Measurements from ENCODE around the gene ZNF205. TPM values are rescaled to one million over a fixed set of nuclear protein-coding genes. Genes with fewer than 3 reads are reported as not detected.
A peak's percentile ranks its signal among the peaks of the same experiment; 100 is the strongest.
"Not testable (repeated sequence)": the region's sequence is repeated elsewhere in the genome, so short reads cannot be mapped to it uniquely, and the experiment has no call there.

ZNF205 gene
- total RNA-seq, result 4.8 TPM

- no peak for DNase-seq (ENCODE audit: low read depth in 2 of 3, low spot score in 2 of 3)
Measured at GRCh38 chr16:3112058-3112880, at the start of gene ZNF205. Gene ZNF205, plus strand, starts transcription at chr16:3112586. Its CDS starts 845 bp downstream, at chr16:3113431.

GRCh38 chr16:3063625-3064386, 48.6 kb upstream of the ZNF205 start:
- DNase-seq (ENCODE audit: low read depth in 2 of 3, low spot score in 2 of 3), result no peak

GRCh38 chr16:3065069-3065741, 47.2 kb upstream of the ZNF205 start, which contains the start of gene IL32:
Gene IL32, plus strand, starts transcription at chr16:3065640. Its CDS starts 172 bp downstream, at chr16:3065812.
- DNase-seq (ENCODE audit: low read depth in 2 of 3, low spot score in 2 of 3), result peak in 1 of 3 donors; percentile 53

- DNase-seq (ENCODE audit: low read depth in 2 of 3, low spot score in 2 of 3), result no peak
Measured at GRCh38 chr16:3065742-3066439, 46.5 kb upstream of the ZNF205 start.

- DNase-seq (ENCODE audit: low read depth in 2 of 3, low spot score in 2 of 3), result no peak
Measured at GRCh38 chr16:3066440-3066748, 46.0 kb upstream of the ZNF205 start.

GRCh38 chr16:3068487-3068886, 43.9 kb upstream of the ZNF205 start:
- no peak for DNase-seq (ENCODE audit: low read depth in 2 of 3, low spot score in 2 of 3)

- DNase-seq (ENCODE audit: low read depth in 2 of 3, low spot score in 2 of 3), result not testable (repeated sequence)
Measured at GRCh38 chr16:3069146-3069545, 43.2 kb upstream of the ZNF205 start.

- no peak for DNase-seq (ENCODE audit: low read depth in 2 of 3, low spot score in 2 of 3)
Measured at GRCh38 chr16:3070608-3071111, 41.7 kb upstream of the ZNF205 start.

GRCh38 chr16:3071655-3072054, 40.7 kb upstream of the ZNF205 start:
- no peak for DNase-seq (ENCODE audit: low read depth in 2 of 3, low spot score in 2 of 3)

- DNase-seq (ENCODE audit: low read depth in 2 of 3, low spot score in 2 of 3), result not testable (repeated sequence)
Measured at GRCh38 chr16:3072148-3072547, 40.2 kb upstream of the ZNF205 start.

GRCh38 chr16:3072576-3073263, 39.7 kb upstream of the ZNF205 start:
- peak in 1 of 3 donors; percentile 30 for DNase-seq (ENCODE audit: low read depth in 2 of 3, low spot score in 2 of 3)

GRCh38 chr16:3073448-3073847, 38.9 kb upstream of the ZNF205 start:
- no peak for DNase-seq (ENCODE audit: low read depth in 2 of 3, low spot score in 2 of 3)

- DNase-seq (ENCODE audit: low read depth in 2 of 3, low spot score in 2 of 3), result peak; percentile 60 to 94 (median 86)
Measured at GRCh38 chr16:3074860-3075522, 37.4 kb upstream of the ZNF205 start.

- no peak for DNase-seq (ENCODE audit: low read depth in 2 of 3, low spot score in 2 of 3)
Measured at GRCh38 chr16:3075523-3075915, 36.9 kb upstream of the ZNF205 start.

GRCh38 chr16:3075946-3076345, 36.4 kb upstream of the ZNF205 start:
- not testable (repeated sequence) for DNase-seq (ENCODE audit: low read depth in 2 of 3, low spot score in 2 of 3)

- no peak for DNase-seq (ENCODE audit: low read depth in 2 of 3, low spot score in 2 of 3)
Measured at GRCh38 chr16:3076577-3076976, 35.8 kb upstream of the ZNF205 start.

- DNase-seq (ENCODE audit: low read depth in 2 of 3, low spot score in 2 of 3), result no peak
Measured at GRCh38 chr16:3080024-3080423, 32.4 kb upstream of the ZNF205 start.

- not testable (repeated sequence) for DNase-seq (ENCODE audit: low read depth in 2 of 3, low spot score in 2 of 3)
Measured at GRCh38 chr16:3081957-3082356, 30.4 kb upstream of the ZNF205 start.

- not testable (repeated sequence) for DNase-seq (ENCODE audit: low read depth in 2 of 3, low spot score in 2 of 3)
Measured at GRCh38 chr16:3083408-3083807, 29.0 kb upstream of the ZNF205 start.

All from hematopoietic multipotent progenitor cell (in vitro differentiated cells).